ENCODE measurements around the gene ALDH3A2.

Gene ALDH3A2

DNA sequence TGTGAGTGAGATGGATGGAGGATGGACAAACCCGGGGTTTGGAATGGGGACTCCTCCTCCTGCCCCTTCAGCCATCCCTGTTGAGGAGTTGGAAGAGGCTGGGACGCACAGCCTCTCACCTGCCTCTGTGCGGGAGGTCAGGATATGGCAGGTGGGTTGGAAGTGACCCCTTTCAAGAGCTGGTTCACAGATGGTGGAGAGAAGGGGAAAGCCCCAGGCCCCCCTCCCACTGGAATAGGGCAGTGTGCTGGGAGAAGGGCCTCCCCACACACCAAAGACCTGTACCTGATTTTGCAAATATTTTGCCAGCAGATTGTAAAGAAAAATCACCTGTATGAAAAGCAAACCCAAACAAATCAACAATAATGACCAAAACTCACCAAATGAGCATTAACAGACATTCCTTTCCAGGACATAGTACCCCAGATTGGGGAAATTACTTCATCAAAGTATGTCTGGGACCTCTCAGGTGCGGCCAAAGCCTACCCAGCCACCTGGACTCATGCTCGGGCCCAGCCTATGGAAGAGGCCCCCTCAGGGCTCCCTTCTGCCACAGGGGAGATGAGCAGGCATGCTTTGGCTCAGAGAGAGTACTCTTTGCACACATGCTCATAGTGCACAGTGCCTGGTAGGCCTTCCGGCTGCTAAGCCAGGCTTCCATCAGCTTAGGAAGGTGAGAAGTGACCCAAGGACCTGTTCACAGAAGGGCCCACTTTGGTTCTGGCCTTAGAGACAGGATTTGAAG, 60.1 kb downstream of the ALDH3A2 start:
- POLR2A ChIA-PET = no interaction called here
- DNase-seq (ENCODE audit: low read depth, low spot score) = no peak
- CTCF ChIA-PET = no interaction called here
- H3K4me3 ChIP-seq (ENCODE audit: low read depth, low read length) = no peak overlapping the region
- TF ChIP-seq, protein P1, sequence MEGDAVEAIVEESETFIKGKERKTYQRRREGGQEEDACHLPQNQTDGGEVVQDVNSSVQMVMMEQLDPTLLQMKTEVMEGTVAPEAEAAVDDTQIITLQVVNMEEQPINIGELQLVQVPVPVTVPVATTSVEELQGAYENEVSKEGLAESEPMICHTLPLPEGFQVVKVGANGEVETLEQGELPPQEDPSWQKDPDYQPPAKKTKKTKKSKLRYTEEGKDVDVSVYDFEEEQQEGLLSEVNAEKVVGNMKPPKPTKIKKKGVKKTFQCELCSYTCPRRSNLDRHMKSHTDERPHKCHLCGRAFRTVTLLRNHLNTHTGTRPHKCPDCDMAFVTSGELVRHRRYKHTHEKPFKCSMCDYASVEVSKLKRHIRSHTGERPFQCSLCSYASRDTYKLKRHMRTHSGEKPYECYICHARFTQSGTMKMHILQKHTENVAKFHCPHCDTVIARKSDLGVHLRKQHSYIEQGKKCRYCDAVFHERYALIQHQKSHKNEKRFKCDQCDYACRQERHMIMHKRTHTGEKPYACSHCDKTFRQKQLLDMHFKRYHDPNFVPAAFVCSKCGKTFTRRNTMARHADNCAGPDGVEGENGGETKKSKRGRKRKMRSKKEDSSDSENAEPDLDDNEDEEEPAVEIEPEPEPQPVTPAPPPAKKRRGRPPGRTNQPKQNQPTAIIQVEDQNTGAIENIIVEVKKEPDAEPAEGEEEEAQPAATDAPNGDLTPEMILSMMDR (IDR thresholded peaks at IDR 0.05; ENCODE audit: insufficient read depth, low read length, missing control alignments) = no peak

GRCh38 chr17:19709841-19710240, 61.3 kb downstream of the ALDH3A2 start:
- no peak for DNase-seq (ENCODE audit: low read depth, low spot score)
- ChIA-PET POLR2A (no interaction called here), CTCF (interaction anchor here (1.7 kb wide), 1 partner anchor 53 kb away, joined by 4 read pairs; no protein-coding TSS in a partner anchor)
- H3K4me3 ChIP-seq (ENCODE audit: low read depth, low read length) = no peak overlapping the region
- TF ChIP-seq, protein P1 (IDR thresholded peaks at IDR 0.05; ENCODE audit: insufficient read depth, low read length, missing control alignments) = no peak

DNA sequence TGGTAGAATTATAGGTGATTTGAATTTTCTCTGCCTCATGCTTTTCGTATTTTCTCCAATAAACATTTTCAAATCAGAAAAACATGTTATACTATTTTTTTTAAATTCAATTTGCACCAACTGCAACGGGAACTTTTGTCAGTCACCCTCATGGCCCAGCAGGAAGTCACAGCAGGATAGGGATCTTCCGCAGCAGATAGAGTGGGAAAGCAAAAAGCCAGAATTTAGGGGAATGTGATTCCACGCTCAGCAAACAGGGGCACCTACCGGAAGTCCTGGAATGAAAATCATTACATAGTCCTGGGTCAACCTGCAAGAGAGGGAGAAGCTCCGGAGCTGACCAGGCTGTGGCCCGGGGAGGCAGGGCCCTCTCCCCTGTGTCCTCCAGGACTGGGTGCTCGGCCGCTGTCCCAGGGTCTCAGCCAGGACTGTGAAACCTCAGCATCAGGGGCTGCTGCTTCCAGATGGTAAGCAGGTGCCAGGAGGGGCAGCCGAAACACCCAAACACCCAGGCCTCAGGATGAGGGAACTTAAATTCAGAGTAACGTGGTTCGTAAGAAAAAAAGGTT, 64.0 kb downstream of the ALDH3A2 start:
- ChIA-PET CTCF (no interaction called here), POLR2A (no interaction called here)
- no peak for DNase-seq (ENCODE audit: low read depth, low spot score)
- H3K4me3 ChIP-seq (ENCODE audit: low read depth, low read length) = no peak overlapping the region
- TF ChIP-seq, protein P1 (IDR thresholded peaks at IDR 0.05; ENCODE audit: insufficient read depth, low read length, missing control alignments) = no peak

DNA sequence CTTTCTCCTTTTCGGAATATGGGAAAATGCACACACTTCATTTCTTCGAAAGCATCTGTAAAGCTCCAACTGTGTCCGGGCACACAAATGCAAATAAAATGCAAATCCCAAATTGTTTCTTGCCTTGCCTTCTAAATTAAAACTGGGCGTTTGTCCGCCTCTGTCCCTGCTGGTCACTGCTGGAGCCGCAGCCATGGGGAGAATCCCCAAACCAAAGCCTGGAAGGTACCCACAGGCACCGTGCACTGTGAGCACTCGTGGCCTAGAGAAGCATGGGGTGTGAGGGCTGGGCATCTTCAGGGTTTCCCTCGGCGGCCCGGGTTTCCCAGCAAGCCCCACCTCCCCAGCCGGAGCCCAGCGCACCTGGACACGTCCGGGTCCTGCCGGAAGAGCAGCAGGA, 64.9 kb downstream of the ALDH3A2 start:
- no peak for DNase-seq (ENCODE audit: low read depth, low spot score)
- ChIA-PET POLR2A (no interaction called here), CTCF (no interaction called here)
- TF ChIP-seq, protein P1 (IDR thresholded peaks at IDR 0.05; ENCODE audit: insufficient read depth, low read length, missing control alignments) = no peak
- no peak overlapping the region for H3K4me3 ChIP-seq (ENCODE audit: low read depth, low read length)

- DNase-seq (ENCODE audit: low read depth, low spot score) = no peak
- ChIA-PET POLR2A (no interaction called here), CTCF (interaction anchor here (1.1 kb wide), 1 partner anchor 351 kb away, joined by 3 read pairs; the partner anchor contains the start of gene B9D1)
- H3K4me3 ChIP-seq (ENCODE audit: low read depth, low read length) = no peak overlapping the region
- TF ChIP-seq, protein P1 (IDR thresholded peaks at IDR 0.05; ENCODE audit: insufficient read depth, low read length, missing control alignments) = no peak
Observed at GRCh38 chr17:19713901-19714361, 65.4 kb downstream of the ALDH3A2 start.

DNA sequence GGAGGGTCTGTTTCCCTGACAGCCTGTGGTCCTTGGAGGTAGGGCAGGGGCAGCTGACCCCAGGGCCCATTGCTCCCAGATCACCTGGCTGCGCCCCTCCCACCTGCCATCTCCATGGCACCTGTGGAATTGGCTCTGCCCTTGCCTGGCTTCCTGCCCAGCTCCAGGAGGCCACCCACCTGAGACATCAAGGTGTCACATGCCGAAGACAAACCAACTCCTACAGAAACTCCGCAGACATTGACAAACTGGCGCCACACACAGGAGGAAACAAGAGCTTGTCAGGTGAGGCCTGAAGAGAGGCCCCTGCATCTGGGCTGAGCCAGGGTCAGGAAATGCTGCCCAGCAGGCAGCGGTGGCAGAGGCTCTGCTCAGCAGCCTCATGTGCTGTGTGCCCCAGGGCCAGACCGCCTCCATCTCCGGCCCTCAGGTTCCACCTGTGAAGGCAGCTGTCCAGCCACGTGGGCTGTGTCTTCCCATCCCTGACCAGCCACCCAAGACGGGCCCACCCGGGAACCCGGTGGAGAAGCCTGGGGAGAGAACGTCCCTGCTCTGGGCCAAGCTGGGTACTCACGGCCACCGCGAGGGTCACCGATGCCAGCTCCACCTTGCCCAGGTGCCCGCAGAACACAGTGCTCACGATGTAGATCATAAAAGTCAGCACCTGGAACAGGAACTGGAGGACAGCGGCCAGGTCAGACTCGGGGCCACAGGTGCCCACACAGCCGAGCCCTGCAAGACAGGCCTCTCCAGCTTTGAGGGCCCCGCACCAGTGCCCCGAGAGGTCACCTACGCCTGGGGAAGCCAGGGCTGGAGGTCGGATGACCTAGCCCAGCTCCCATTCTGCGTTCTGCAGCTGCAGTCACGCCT, 66.2 kb downstream of the ALDH3A2 start:
- no peak for DNase-seq (ENCODE audit: low read depth, low spot score)
- TF ChIP-seq, protein P1 (IDR thresholded peaks at IDR 0.05; ENCODE audit: insufficient read depth, low read length, missing control alignments) = no peak
- H3K4me3 ChIP-seq (ENCODE audit: low read depth, low read length) = no peak overlapping the region
- ChIA-PET CTCF (interaction anchor here (1.0 to 1.1 kb wide), 3 partner anchors 8 to 352 kb away, joined by 3 read pairs; partner anchors contain the start of gene B9D1), POLR2A (no interaction called here)
